A549 (cell line): ENCODE measurements around the gene PITPNC1.

Experiments
- CBX2 ChIP-seq: fragments of 200-600 bp; sonication (generic); IDR thresholded peaks from 2 replicates; pipeline ENCODE4 v1.6.1; 2016; ENCODE audit warnings: low read depth, mild to moderate bottlenecking, borderline replicate concordance
- CBX8 ChIP-seq: fragments of 200-600 bp; sonication (generic); IDR thresholded peaks from 2 replicates; pipeline ENCODE4 v1.6.1; 2016
- CTCF ChIP-seq: fragments of >200 bp; sonication (Bioruptor Twin); formaldehyde crosslinking; IDR thresholded peaks from 3 replicates; pipeline ENCODE4 v1.5.1; 2016
- EHMT2 ChIP-seq: fragments of 200-600 bp; sonication (generic); IDR thresholded peaks from 2 replicates; pipeline ENCODE4 v1.6.1; 2016; ENCODE audit warnings: antibody characterized with exemption, low read depth, mild to moderate bottlenecking, moderate library complexity
- EP300 ChIP-seq, 2 experiments: fragments of >200 bp; sonication (Bioruptor Twin); formaldehyde crosslinking; IDR thresholded peaks; 2 replicates in 1 of 2; 3 replicates in 1 of 2; pipeline ENCODE4 v1.6.1; 2016 to 2017
- JUNB ChIP-seq: fragments of >200 bp; sonication (Bioruptor Twin); formaldehyde crosslinking; IDR thresholded peaks from 2 replicates; pipeline ENCODE4 v1.6.1; 2016
- MAX ChIP-seq: IDR thresholded peaks from 2 replicates; pipeline ENCODE4 v1.6.1; 2012
- MYC ChIP-seq: IDR thresholded peaks from 2 replicates; pipeline ENCODE4 v1.6.1; 2012; ENCODE audit warnings: mild to moderate bottlenecking, inconsistent platforms, low read length, improper control_type of control experiment, borderline replicate concordance
- NFE2L2 ChIP-seq: fragments of 150-350 bp; conservative IDR thresholded peaks from 2 replicates; pipeline ENCODE4 v1.6.1; 2014; ENCODE audit warnings: low read length
- POLR2A ChIP-seq: IDR thresholded peaks from 2 replicates; pipeline ENCODE4 v1.6.1; 2012; ENCODE audit warnings: mild to moderate bottlenecking, low read length
- TFCP2L1 ChIP-seq: fragments of 250-450 bp; sonication (Bioruptor Pico); IDR thresholded peaks from 2 replicates; pipeline ENCODE4 v1.5.0; 2021; ENCODE audit warnings: mild to moderate bottlenecking
- ZFP36 ChIP-seq: fragments of 450-650 bp; IDR thresholded peaks from 2 replicates; pipeline ENCODE4 v1.6.1; 2014; ENCODE audit warnings: borderline replicate concordance; ENCODE audit not compliant: partially characterized antibody

DNA sequence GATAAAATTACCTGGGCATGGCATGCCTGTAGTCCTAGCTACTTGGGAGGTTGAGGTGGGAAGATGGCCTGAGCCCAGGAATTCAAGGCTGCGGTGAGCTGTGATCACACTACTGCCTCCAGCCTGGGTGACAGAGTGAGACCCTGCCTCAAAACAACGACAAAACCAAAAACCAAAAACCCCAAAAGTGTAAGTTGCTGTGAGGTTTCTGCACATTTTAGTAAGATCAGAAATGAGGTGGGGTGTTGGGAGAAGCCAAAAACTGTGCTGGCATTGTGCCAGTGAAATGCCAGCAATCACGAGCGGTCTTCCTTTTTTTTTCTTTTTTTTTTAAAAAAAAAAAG lies 114.6 kb downstream of the PITPNC1 start:
- TF ChIP-seq CTCF (no peak), MYC (no peak), MAX (no peak), JUNB (no peak), POLR2A (no peak), EHMT2 (no peak), CBX8 (no peak), EP300 (IDR thresholded peaks at IDR 0.05) (no peak), TFCP2L1 (CRISPR knock-in tag) (no peak), NFE2L2 (no peak), CBX2 (no peak), ZFP36 (no peak)
